Spinal cord (tissue), 10 donors: ENCODE results near the gene RASGRF2. TPM values are rescaled to one million over a fixed set of nuclear protein-coding genes. Genes with fewer than 3 reads are reported as not detected.

Experiments
- DNase-seq, 6 donors: peaks; one replicate each; pipeline versions ENCODE4 v3.0.0 to v3.0.0-alpha.2; 2013 to 2015; ENCODE audit warnings: low spot score in 6 of 6, low read depth in 4 of 6
- H3K27ac ChIP-seq: one replicate; pipeline ENCODE4 v1.5.1; 2013; ENCODE audit warnings: low read depth, low read length, control low read depth
- H3K27me3 ChIP-seq: one replicate; pipeline ENCODE4 v1.6.1; 2013; ENCODE audit warnings: low read length; ENCODE audit not compliant: control insufficient read depth, insufficient read depth
- H3K36me3 ChIP-seq: one replicate; pipeline ENCODE4 v1.6.1; 2013; ENCODE audit warnings: low read length; ENCODE audit not compliant: control insufficient read depth, insufficient read depth
- H3K4me1 ChIP-seq: one replicate; pipeline ENCODE4 v1.6.1; 2013; ENCODE audit warnings: low read length; ENCODE audit not compliant: control insufficient read depth, insufficient read depth
- H3K4me3 ChIP-seq: one replicate; pipeline ENCODE4 v1.5.1; 2013; ENCODE audit warnings: low read depth, low read length, control low read depth
- H3K9me3 ChIP-seq: one replicate; pipeline ENCODE4 v1.6.1; 2013; ENCODE audit warnings: low read length; ENCODE audit not compliant: control insufficient read depth, insufficient read depth
- WGBS: methylation state at CpG from one replicate; pipeline ENCODE4 v1.1.5; 2013; ENCODE audit warnings: missing lambda C conversion rate; ENCODE audit not compliant: insufficient coverage; 5-methylcytosine and 5-hydroxymethylcytosine counted together
- polyA plus RNA-seq, 2 donors: library from polyadenylated mRNA; unstranded; fragments of 120-200 nt; gene quantifications; one replicate each; pipeline ENCODE4 v1.2.1, GENCODE V29; 2013; ENCODE audit not compliant: insufficient read length in 2 of 2
- total RNA-seq, 2 donors: library from RNA; depleted of rRNA in 1 of 2; stranded (reverse); fragments of 120-200 nt in 1 of 2; fragments of >200 nt in 1 of 2; gene quantifications; one replicate each; pipeline versions ENCODE4 v1.2.3 to v1.2.4, GENCODE V29; 2013 to 2014
- donor health status: healthy.

The RASGRF2 gene
- total and polyA plus RNA-seq, 4 donors = 10.3 to 21.2 (median 14.6) TPM

GRCh38 chr5:80960531-80961375, 590 bp downstream of the RASGRF2 start:
- WGBS = under 1% methylated on average over 80 of the region's 84 CpGs
- DNase-seq = peak in 2 of 6 donors; percentile 35 to 48
- H3K4me3 ChIP-seq = peak overlapping the region; percentile 39
- H3K27me3 ChIP-seq = peaks cover 27% of the 10 kb centered on the region
- peaks cover 6% of the 10 kb centered on the region for H3K4me1 ChIP-seq
- no peaks in the 10 kb centered on the region for H3K36me3 ChIP-seq
- no peak overlapping the region for H3K27ac ChIP-seq
- no peaks in the 10 kb centered on the region for H3K9me3 ChIP-seq

- peaks cover 6% of the 10 kb centered on the region for H3K4me1 ChIP-seq
- no peaks in the 10 kb centered on the region for H3K36me3 ChIP-seq
- DNase-seq = peak in 1 of 6 donors; percentile 33
- H3K4me3 ChIP-seq = peak overlapping the region; percentile 39
- WGBS = 16% methylated on average over 7 of the region's 18 CpGs
- peaks cover 25% of the 10 kb centered on the region for H3K27me3 ChIP-seq
- no peaks in the 10 kb centered on the region for H3K9me3 ChIP-seq
- H3K27ac ChIP-seq = no peak overlapping the region
Observed at GRCh38 chr5:80961376-80962281, 1.5 kb downstream of the RASGRF2 start.

GRCh38 chr5:80962630-80963520, 2.7 kb downstream of the RASGRF2 start:
- no CpG with 5 or more reads among the region's 2 CpGs for WGBS
- Histone ChIP-seq H3K9me3 (no peaks in the 10 kb centered on the region), H3K36me3 (no peaks in the 10 kb centered on the region), H3K27me3 (peaks cover 22% of the 10 kb centered on the region), H3K4me1 (peaks cover 6% of the 10 kb centered on the region), H3K4me3 (no peak overlapping the region), H3K27ac (no peak overlapping the region)
- no peak for DNase-seq

DNA sequence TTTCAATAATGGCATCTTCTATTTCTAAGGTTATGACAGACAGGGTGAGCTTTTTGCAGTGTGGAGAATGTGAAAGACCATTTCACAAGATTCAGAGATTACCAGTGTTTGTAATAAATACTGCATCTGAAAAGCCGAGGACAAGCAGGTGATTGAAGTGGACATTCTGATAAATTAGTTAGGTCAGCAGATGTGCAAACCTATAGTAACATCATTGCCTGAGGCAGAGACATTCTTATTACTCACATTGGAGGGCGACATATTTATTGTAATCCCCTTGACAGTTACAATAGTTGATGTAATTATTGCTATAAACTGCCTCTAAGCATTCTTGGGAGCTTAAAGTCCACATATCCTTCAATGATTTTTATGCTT, 3.3 kb downstream of the RASGRF2 start:
- Histone ChIP-seq H3K27me3 (peaks cover 22% of the 10 kb centered on the region), H3K36me3 (no peaks in the 10 kb centered on the region), H3K4me1 (peaks cover 6% of the 10 kb centered on the region), H3K4me3 (no peak overlapping the region), H3K9me3 (no peaks in the 10 kb centered on the region), H3K27ac (no peak overlapping the region)
- no peak for DNase-seq
- WGBS = no CpG with 5 or more reads among the region's 2 CpGs

DNA sequence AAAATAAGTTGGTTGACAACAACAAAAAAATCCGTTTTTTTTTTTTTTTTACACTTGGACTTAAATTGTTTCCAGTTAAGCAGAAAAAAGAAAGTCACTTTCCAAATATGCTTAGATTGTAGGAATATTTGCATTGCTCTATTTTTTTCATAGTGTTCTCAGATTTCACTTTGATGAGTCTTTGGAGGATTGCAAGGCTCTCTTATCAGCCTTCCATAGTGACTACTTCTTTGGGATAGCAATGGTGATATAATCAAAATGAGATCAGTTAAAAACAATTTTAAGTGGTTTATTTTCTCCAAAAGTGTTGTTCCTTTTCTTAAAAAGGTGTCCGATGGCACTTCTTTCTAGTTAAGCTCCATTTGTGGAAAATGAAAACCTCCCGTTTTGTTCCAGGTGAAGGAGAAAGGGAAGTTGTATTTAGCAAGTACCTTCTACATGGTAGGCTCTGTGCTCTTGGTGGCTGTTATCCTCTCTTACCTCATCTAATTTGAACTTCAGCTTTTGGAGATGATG, 3.9 kb downstream of the RASGRF2 start:
- Histone ChIP-seq H3K4me3 (no peak overlapping the region), H3K27ac (no peak overlapping the region), H3K27me3 (peaks cover 20% of the 10 kb centered on the region), H3K9me3 (no peaks in the 10 kb centered on the region), H3K36me3 (no peaks in the 10 kb centered on the region), H3K4me1 (peaks cover 6% of the 10 kb centered on the region)
- no peak for DNase-seq
- WGBS = 80% methylated on average over 1 of the region's 3 CpGs

- DNase-seq = no peak
- H3K27me3 ChIP-seq = peaks cover 16% of the 10 kb centered on the region
- H3K4me3 ChIP-seq = no peak overlapping the region
- H3K36me3 ChIP-seq = no peaks in the 10 kb centered on the region
- H3K4me1 ChIP-seq = peaks cover 6% of the 10 kb centered on the region
- no CpG with 5 or more reads among the region's 3 CpGs for WGBS
- no peak overlapping the region for H3K27ac ChIP-seq
- H3K9me3 ChIP-seq = no peaks in the 10 kb centered on the region
Observed at GRCh38 chr5:80964491-80964890, 4.3 kb downstream of the RASGRF2 start.

DNA sequence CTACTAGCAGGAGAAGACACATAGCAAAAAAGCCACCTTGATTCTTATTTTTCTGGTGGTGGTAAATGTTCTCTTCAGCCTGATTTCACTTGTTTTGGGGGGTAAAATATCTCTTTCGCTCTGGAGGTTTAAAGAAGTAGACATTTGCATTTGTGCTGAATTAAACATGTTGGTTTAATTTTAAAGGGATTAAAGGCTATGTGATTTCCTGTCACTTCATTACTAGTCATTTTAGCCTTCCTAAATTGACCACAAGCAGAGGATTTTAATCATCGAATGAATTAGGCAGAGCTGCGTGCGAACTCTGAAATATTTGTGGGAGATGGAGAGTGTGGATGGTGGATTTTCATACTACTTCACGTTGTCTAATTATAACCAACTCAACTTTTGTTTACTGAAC, 4.8 kb downstream of the RASGRF2 start:
- peaks cover 6% of the 10 kb centered on the region for H3K4me1 ChIP-seq
- H3K27me3 ChIP-seq = peaks cover 12% of the 10 kb centered on the region
- DNase-seq = no peak
- H3K36me3 ChIP-seq = no peaks in the 10 kb centered on the region
- no peaks in the 10 kb centered on the region for H3K9me3 ChIP-seq
- no peak overlapping the region for H3K27ac ChIP-seq
- H3K4me3 ChIP-seq = no peak overlapping the region
- no CpG with 5 or more reads among the region's 5 CpGs for WGBS

DNA sequence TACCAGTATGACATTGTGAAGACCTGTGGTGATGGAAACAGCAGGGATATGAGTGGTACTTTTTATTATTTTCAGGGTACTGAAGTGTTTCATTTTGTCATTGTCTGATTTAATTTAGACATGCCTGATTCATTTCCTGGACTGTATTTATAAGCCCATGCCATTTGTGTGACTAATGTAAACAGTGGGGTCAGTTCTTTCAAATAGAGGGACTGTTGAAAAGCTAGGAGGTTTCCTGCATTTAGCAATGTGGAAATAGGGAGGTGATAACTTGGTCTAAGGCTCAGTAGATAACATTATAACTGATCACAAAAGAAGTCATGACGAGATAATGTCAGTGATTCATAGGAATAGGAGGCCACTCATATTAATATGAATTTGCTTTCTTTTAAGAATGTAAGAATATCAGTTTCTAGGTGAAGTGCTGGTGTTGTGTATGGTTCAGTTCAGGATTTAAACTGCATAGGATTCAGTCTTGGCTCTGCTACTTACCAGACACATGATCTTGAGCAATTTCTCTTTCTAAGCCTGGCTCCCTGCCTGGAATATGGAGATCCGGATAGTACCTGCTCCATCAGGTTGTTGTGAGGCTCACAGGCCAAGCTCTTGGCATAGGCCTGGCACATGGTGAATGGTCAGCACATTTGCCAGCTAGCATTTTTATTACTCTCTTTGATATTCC, 7.5 kb downstream of the RASGRF2 start:
- WGBS = 50% methylated on average over 1 of the region's 2 CpGs

More for the DNA sequence above, 7.5 kb downstream of the RASGRF2 start:
- Histone ChIP-seq H3K36me3 (no peaks in the 10 kb centered on the region), H3K4me3 (no peak overlapping the region), H3K27me3 (no peaks in the 10 kb centered on the region), H3K4me1 (no peaks in the 10 kb centered on the region), H3K27ac (no peak overlapping the region), H3K9me3 (no peaks in the 10 kb centered on the region)
- DNase-seq = peak in 1 of 6 donors; percentile 25
